Kidney (tissue), 22 donors: ENCODE data around the gene LCN6. TPM values are rescaled to one million over a fixed set of nuclear protein-coding genes. Genes with fewer than 3 reads are reported as not detected.
"Not testable (repeated sequence)": the region's sequence is repeated elsewhere in the genome, so short reads cannot be mapped to it uniquely, and the experiment has no call there.

Experiments used
- DNase-seq, 5 donors: peaks; one replicate each; pipeline ENCODE4 v3.0.0-alpha.2; 2013 to 2020
- FAIRE-seq: peaks from 2 replicates; lab custom pipeline; 2012; peaks lifted over from hg19 to GRCh38; lab: Jason Lieb, UNC
- H3K27ac ChIP-seq, 2 donors: one replicate each; pipeline ENCODE4 v1.7.0; 2013; ENCODE audit warnings: low read depth in 2 of 2, low read length in 2 of 2, inconsistent platforms in 1 of 2
- H3K27me3 ChIP-seq: one replicate; pipeline ENCODE4 v1.7.1; 2013; ENCODE audit warnings: low read length, inconsistent platforms; ENCODE audit not compliant: control insufficient read depth, insufficient read depth
- H3K36me3 ChIP-seq, 3 donors: one replicate each; pipeline versions ENCODE4 v1.7.0 to v1.7.1; 2013; ENCODE audit warnings: low read length in 3 of 3, control low read depth in 1 of 3, inconsistent platforms in 1 of 3; ENCODE audit not compliant: insufficient read depth in 3 of 3, control insufficient read depth in 2 of 3
- H3K4me1 ChIP-seq, 3 donors: one replicate each; pipeline versions ENCODE4 v1.7.0 to v1.7.1; 2013; ENCODE audit warnings: low read length in 3 of 3, inconsistent platforms in 1 of 3, low read depth in 1 of 3; ENCODE audit not compliant: control insufficient read depth in 2 of 3, insufficient read depth in 2 of 3
- H3K4me3 ChIP-seq, 3 donors: one replicate each; pipeline versions ENCODE4 v1.7.0 to v1.8.1; 2013; ENCODE audit warnings: low read length in 3 of 3, control low read depth in 1 of 3, inconsistent platforms in 1 of 3
- H3K9ac ChIP-seq, 3 donors: one replicate each; pipeline versions ENCODE4 v1.7.0 to v1.7.1; 2013; ENCODE audit warnings: low read length in 3 of 3, control low read depth in 1 of 3, inconsistent platforms in 1 of 3
- H3K9me3 ChIP-seq, 3 donors: one replicate each; pipeline versions ENCODE4 v1.7.0 to v1.7.1; 2013; ENCODE audit warnings: low read length in 3 of 3, control low read depth in 1 of 3, inconsistent platforms in 1 of 3; ENCODE audit not compliant: control insufficient read depth in 2 of 3, insufficient read depth in 1 of 3
- CTCF ChIP-seq: IDR thresholded peaks from 3 replicates; pipeline ENCODE4 v1.5.1; 2012; ENCODE audit warnings: mild to moderate bottlenecking, moderate library complexity, borderline replicate concordance; ENCODE audit not compliant: insufficient read depth; ENCODE audit errors: extremely low read depth
- intact Hi-C: fragments of 100-400 bp; cut with DNase I; formaldehyde crosslinking; loops from one replicate; pipeline ENCODE4 v1.11.1; 2022
- long read RNA-seq, 10 donors: library from polyadenylated mRNA in 1 of 10; unstranded in 1 of 10; transcript quantifications; one replicate each; pipeline ENCODE4 v2.0.0 and lab custom pipeline, GENCODE V29; 2021 to 2026
- polyA plus RNA-seq: library from polyadenylated mRNA; stranded (reverse); fragments of 350-450 nt; fragmentation: Illumina TruSeq; extraction: RNeasy Lipid Tissue Mini Kit (QIAGEN cat#74804); gene quantifications from one replicate; pipeline ENCODE4 v1.2.3, GENCODE V29; 2014; ENCODE audit warnings: low read depth, low replicate concordance; ENCODE audit not compliant: insufficient read depth
- total RNA-seq: library from RNA; stranded (reverse); fragmentation: NEBNext Ultra II Directional; extraction: Animal tissue kit (Norgen Biotek cat#: 25700); gene quantifications from one replicate; pipeline ENCODE4 v1.2.1, GENCODE V29; 2021
- donor health status: control.
- donor health status: control.
- donor health status: control.
- donor health status: control.
- donor health status: control.
- donor health status: DM: yes; HTN: yes; CAD: no.
- donor health status: Normal renal cell carcinoma (clear cell type).

The LCN6 gene
- 16.0 TPM for total RNA-seq
- not detected for polyA plus RNA-seq
- long read RNA-seq, donor 1, result 0 reads
- long read RNA-seq, donor 2, result 0 reads
- long read RNA-seq, donor 3, result 0 reads
- long read RNA-seq, donor 4, result 0 reads
- long read RNA-seq, donor 5, result 0 reads
- long read RNA-seq, donor 6, result 0 reads
- long read RNA-seq, donor 7, partial matches to known transcripts, result 2 of 2 reads
- long read RNA-seq, donor 7, other reads (novel, unspliced or antisense), result 0 of 2 reads
- long read RNA-seq, donor 8, result 0 reads
- long read RNA-seq, donor 9, result 0 reads
- long read RNA-seq, donor 10, result 0 reads

- Histone ChIP-seq H3K9me3 (peaks cover 0 to 11% (median 0%) of the 10 kb centered on the region in 3 donors), H3K4me1 (no peaks in the 10 kb centered on the region), H3K9ac (no peak within 1 kb of the TSS), H3K27me3 (no peaks in the 10 kb centered on the region), H3K27ac (no peak within 1 kb of the TSS), H3K36me3 (no peaks in the 10 kb centered on the region), H3K4me3 (no peak within 1 kb of the TSS)
- DNase-seq (no peak), FAIRE-seq (no peak)
- intact Hi-C loops, result no loop called here
- TF ChIP-seq CTCF, result no peak
These were observed at the start of gene LCN6 for GRCh38 chr9:136748201-136748600. TSS of gene LCN6 (minus strand) at chr9:136748525. CDS start at chr9:136748483, 42 bp downstream.

- not testable (repeated sequence) for H3K9ac ChIP-seq, FAIRE-seq, H3K27ac ChIP-seq, H3K9me3 ChIP-seq, H3K27me3 ChIP-seq, H3K36me3 ChIP-seq
- intact Hi-C loops, result loop anchor here (10.0 kb wide), 1 partner anchor 148 kb away; the partner anchor contains the start of genes C8G and FBXW5
- DNase-seq, result peak in 2 of 5 donors; percentile 22 to 36
- H3K4me3 ChIP-seq, result peak overlapping the region in 1 of 3 donors; percentile 11
- peaks cover 0 to 28% (median 3%) of the 10 kb centered on the region in 3 donors for H3K4me1 ChIP-seq
These were observed 48.5 kb upstream of the LCN6 start for GRCh38 chr9:136796775-136797347.

- FAIRE-seq (no peak), DNase-seq (no peak)
- intact Hi-C loops, result loop anchor here (10.0 kb wide), 1 partner anchor 148 kb away; the partner anchor contains the start of genes C8G and FBXW5
- Histone ChIP-seq H3K36me3 (peaks cover 0 to 3% (median 3%) of the 10 kb centered on the region in 3 donors), H3K9ac (no peak within 1 kb of the TSS), H3K4me3 (peak within 1 kb of the TSS in 1 of 3 donors; percentile 11), H3K9me3 (no peaks in the 10 kb centered on the region), H3K4me1 (peaks cover 0 to 31% (median 3%) of the 10 kb centered on the region in 3 donors), H3K27me3 (no peaks in the 10 kb centered on the region), H3K27ac (no peak within 1 kb of the TSS)
- TF ChIP-seq CTCF, result no peak
These were observed 48.0 kb upstream of the LCN6 start, which contains the start of gene CCDC183 for GRCh38 chr9:136796238-136796774. TSS of gene CCDC183 (plus strand) at chr9:136796338. CDS start at chr9:136796398, 60 bp downstream.

GRCh38 chr9:136795000-136795348, 46.6 kb upstream of the LCN6 start:
- H3K9me3 ChIP-seq, result no peaks in the 10 kb centered on the region
- H3K4me1 ChIP-seq, result peaks cover 6 to 28% (median 6%) of the 10 kb centered on the region in 3 donors
- no peak for FAIRE-seq
- intact Hi-C loops, result loop anchor here (10.0 kb wide), 1 partner anchor 150 kb away; the partner anchor contains the start of genes C8G and FBXW5
- no peak overlapping the region for H3K4me3 ChIP-seq
- no peaks in the 10 kb centered on the region for H3K27me3 ChIP-seq
- H3K27ac ChIP-seq, result no peak overlapping the region
- H3K36me3 ChIP-seq, result peaks cover 0 to 3% (median 3%) of the 10 kb centered on the region in 3 donors
- TF ChIP-seq CTCF, result no peak
- no peak overlapping the region for H3K9ac ChIP-seq
- DNase-seq, result peak in 1 of 5 donors; percentile 22
